ENCODE measurements around the gene NR4A1.

The NR4A1 gene

GRCh38 chr12:52050758-52051541 lies at the start of gene NR4A1:
NR4A1 (plus strand) TSS chr12:52051442; CDS start chr12:52054329, 2,887 bp downstream.
- DNase-seq (ENCODE audit: low read depth, low spot score), result peak; percentile 81

DNA sequence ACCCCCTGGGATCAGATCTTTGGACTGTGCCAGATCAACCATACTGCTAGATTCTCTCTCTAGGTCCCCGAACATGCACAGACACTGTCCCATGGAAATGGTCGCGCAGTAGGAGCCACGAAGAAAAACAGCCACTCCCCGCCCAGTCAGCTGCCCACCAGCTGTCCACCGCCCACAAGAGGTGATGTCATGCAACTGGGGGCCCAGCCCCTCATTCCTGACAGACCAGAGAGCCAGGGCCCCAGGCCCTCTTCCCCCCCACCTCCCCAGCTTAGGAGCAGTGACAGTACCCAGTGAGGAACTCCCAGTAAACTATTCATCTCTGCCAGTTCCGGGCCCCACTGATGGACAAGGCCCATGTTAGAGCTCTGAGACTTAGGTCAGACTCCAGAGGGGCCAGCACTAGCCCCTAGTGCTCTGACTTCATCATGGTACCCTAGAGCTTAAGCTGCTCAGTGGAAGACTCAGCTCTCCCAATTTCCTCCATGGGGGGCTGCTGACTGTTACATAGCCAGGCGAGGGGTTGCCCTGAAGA lies 48.2 kb upstream of the NR4A1 start:
- DNase-seq (ENCODE audit: low read depth, low spot score), result no peak

DNA sequence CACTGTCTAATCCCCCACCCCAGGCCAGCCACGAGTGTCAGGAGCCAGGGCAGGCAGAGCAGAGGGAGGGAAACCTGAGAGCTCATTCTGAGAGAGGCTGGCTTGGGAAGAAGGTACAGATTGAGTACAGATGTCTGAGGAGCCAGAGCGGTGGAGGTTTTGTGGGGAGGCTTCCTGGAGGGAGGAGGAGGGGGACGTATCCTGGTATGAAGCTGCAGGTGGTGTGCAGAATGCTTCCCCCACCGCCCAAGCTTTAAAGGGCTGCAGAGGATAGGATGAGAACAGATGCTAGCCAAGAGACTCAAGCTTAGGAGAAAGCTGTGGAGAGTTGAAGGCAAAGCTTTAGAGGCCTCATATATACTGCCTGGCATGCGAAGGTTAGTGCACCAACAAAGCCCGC lies 47.7 kb upstream of the NR4A1 start:
- no peak for DNase-seq (ENCODE audit: low read depth, low spot score)

DNA sequence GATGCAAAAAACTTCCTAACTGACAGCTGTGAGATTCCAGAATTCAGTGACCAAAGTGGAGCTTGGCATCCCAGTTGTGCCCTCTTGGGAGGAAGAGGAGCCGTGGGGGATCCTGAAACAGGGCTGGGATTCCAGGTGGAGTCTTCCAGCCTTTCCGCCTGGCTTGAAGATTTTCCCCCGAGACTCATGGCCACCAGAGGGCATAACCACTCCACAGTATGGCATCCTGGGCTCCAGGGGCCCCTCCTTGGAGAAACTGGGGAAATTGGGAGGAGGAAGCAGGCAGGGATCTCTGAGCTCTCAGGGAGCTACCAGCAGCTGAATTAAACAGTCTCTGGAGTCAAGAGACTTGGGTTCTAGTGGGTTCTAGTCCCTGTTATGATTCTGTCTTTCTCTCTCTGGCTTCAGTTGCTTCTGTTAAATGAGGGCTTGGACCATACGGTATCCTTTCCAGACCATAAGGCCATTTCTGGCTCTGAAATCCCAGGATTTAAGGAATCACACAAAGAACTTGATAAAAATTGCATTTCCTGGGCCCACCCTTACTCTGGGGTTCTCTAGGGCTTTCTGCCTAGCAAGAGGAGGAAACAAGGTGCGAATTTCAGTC lies 47.1 kb upstream of the NR4A1 start:
- peak; percentile 65 for DNase-seq (ENCODE audit: low read depth, low spot score)

DNA sequence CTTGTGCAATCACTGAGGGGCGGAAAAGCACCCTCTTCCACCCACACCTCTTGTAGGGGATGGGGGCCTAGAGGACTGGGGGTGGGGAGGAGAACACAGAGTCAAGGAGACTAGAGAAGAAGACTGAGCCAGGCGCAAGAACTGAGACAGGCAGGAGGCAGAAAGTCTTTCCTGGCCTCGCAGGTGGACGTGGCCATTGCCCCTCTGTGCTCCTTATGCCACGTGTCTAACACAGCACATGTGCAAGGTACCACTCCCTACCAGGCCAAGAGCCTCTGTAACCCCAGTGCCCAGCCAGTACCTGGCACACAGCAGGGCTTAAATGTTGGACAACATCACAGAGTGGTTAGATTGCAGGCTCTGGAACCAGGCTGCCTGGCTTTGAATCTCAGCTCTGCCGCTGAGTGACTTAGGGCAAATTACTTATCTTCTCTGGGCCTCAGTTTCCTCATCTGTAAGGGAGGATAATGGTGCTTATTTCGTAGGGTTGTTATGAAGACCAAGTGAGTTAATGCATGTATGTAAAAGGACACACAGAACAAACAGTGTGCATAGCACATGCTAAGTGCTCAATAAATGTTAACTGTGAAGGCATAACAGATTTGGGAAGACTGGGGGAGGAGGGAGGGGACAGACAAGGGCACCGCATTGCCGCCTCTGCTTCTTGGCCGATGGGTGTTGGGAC lies 45.9 kb upstream of the NR4A1 start:
- no peak for DNase-seq (ENCODE audit: low read depth, low spot score)

DNA sequence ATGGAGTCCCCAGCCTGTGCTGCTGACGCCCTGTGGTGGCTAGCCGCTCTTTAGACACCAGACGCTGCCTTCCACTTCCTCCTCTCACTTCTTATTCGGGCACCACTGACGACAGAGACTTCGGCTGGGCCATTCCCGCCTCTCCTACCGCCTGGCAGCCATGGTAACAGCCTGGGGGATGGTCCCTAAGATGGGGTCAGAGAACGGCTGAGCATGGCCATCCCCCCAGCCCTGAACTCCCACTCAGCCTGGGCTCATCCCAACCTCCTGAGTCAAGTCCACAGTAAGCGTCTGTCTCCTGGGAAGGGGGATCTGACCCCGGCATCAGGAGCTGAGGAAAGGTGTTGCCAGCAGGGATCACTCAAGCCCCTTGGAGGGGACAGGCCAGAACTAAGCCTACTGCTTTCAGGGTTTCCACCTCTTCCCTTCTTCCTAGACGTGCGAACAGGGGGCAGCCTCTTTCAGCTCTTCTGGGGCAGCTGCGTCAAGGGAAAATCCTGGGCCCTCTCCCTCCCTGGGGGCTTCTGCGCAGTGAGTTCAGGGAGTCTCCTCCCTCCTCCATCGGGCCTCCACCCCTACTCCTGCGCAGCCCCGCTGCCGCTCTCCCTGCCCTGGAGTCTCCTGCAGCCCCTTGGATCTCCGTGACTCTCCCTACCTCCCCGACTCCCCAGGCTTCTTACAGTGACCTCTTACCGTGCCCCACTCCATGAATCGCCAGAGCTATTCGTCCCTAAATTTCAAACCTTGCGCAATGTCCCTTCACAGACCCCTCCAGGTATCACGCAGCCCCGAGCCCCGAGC lies 45.1 kb upstream of the NR4A1 start:
- peak; percentile 59 for DNase-seq (ENCODE audit: low read depth, low spot score)

DNA sequence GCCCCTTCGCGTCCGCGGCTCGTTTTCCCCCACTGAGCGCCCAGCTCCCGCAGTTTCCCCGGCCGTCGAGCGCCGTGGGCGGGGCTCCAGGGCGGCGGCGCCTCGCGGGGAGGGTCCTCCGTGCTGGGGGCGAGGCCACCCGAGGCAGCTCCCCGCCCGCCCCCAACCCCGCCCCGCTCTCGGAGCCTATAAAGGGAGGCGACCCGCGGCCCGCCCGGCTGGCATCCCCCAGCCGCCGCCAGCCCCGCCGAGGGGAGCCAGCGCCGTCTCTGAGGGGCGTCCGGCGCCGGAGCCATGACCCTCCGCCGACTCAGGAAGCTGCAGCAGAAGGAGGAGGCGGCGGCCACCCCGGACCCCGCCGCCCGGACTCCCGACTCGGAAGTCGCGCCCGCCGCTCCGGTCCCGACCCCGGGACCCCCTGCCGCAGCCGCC lies 44.5 kb upstream of the NR4A1 start, which contains the start of gene TAMALIN:
Gene TAMALIN (plus strand): TSS at position 221 of the 432 bp plus-strand sequence. CDS start 74 bp downstream, at position 295.
- peak; percentile 22 for DNase-seq (ENCODE audit: low read depth, low spot score)

GRCh38 chr12:52007158-52007921 lies 43.9 kb upstream of the NR4A1 start:
- peak; percentile 35 for DNase-seq (ENCODE audit: low read depth, low spot score)

DNA sequence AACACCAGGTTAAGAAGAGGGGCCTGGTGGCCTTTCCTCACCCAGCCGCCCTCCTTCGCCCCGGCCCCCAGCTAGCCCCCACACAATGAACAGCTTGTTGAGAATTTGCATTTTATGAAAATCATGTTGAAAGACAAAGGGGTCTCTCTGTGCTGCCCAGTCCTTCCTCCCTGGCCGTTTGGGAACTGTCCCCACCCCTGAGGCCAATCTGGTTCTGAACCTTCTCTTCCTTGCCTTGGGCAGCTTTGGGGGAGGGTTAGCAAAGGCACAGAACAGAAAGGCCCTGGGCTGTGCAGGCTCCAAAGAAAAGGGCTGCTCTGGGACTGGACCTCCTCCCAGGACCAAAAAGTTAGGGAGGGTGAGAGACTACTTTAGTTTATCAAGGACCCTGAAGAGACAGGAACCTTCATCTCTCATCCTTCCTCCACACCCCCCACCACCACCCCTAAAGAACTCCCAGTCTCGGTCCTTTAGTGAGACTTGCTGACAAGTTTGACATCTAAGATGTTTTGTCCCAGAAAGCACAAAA lies 43.2 kb upstream of the NR4A1 start:
- DNase-seq (ENCODE audit: low read depth, low spot score), result peak; percentile 23

GRCh38 chr12:52009081-52009751 lies 42.0 kb upstream of the NR4A1 start:
- no peak for DNase-seq (ENCODE audit: low read depth, low spot score)

DNA sequence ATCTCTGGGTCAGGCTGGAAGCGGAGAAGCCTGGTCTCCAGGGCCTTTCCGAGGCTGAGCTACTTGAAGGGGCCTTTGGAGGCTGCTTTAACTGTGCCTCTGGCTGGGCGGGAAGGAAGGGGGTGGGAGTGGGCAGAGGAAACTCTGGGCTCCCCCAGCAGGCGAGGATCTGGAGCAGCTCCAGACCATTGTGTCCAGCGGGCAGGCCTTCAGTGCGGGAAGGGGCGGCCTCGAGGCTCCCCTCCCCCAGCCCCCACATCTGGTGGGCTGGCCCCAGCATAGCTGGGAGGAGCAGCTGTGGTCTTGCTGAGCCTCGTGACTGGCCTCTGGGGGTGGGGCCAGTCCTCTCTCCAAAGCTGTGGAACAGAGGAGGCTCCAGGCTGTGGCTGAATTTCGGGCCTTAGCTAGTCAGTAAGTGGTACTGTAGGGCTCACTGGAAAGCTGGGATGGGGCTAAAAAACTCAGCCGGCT lies 41.1 kb upstream of the NR4A1 start:
- peak; percentile 97 for DNase-seq (ENCODE audit: low read depth, low spot score)

DNA sequence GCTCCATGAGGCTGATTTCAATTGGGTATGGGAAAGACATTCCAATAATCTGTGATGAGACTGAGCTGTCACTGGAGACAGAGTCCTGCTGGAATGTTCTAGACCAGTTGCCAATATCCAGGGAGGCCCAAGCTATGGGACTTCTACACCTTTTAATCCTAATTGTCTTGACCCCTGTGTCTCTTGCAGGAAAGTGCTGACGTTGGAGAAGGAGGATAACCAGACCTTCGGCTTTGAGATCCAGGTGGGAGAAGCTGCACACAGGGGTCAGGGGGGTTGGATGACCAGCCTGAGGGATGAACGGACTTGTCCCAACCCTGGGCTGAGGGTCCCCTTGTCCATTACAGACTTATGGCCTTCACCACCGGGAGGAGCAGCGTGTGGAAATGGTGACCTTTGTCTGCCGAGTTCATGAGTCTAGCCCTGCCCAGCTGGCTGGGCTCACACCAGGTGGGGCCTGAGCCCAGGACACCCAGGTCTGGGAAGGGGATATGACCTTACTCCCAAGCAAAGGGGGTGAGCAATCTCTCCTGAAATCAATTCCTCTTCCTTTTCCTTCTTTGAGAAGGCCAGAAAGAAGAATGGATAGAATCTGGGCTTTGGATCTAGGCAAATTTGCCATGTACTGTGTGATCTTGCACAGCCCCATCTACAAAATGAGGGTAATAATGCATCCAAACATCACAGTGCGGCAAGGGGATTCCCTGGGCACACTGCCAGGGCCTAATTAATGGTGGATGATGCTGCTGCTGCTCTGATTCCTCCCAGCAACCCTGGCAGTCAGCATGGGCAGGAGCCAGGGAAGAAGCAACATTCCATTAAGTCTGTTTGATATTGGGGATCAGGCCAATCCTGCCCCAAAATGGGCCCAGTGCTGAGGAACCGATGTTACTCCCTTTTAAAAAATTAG lies 40.3 kb upstream of the NR4A1 start:
- DNase-seq (ENCODE audit: low read depth, low spot score), result no peak

- DNase-seq (ENCODE audit: low read depth, low spot score), result no peak
These were observed 39.5 kb upstream of the NR4A1 start for GRCh38 chr12:52011602-52012214.

DNA sequence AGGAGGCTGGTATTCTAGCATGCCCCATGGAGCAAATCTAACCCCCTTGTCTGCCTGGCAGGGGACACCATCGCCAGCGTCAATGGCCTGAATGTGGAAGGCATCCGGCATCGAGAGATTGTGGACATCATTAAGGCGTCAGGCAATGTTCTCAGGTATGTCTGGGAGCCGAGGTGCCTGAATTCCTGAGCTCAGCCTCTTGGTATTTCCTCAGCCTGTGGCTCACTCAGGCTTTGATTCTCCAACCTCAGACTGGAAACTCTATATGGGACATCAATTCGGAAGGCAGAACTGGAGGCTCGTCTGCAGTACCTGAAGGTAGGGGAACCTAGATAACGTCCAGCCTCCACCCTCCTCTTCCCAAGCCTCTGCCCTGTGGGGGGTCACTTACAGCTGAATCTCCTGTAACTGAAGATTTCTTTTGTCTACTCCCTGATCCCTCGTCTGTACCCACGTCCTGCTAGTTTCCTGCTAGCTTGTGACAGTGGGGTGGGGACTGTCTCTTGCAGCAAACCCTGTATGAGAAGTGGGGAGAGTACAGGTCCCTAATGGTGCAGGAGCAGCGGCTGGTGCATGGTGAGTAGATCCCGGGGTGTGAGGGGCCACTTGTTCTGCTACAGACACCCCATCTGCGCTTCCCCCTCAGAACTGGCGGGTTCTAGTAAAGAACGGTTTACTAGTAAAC lies 37.5 kb upstream of the NR4A1 start:
- no peak for DNase-seq (ENCODE audit: low read depth, low spot score)

- no peak for DNase-seq (ENCODE audit: low read depth, low spot score)
These were observed 36.4 kb upstream of the NR4A1 start for GRCh38 chr12:52014567-52015530.

GRCh38 chr12:52015532-52016041 lies 35.7 kb upstream of the NR4A1 start:
- no peak for DNase-seq (ENCODE audit: low read depth, low spot score)
